Vagina (tissue), 2 donors: ENCODE measurements around the gene CD177.

Experiments
- CTCF ChIP-seq, 3 experiments: fragments of 450-650 bp in 2 of 3; fragments of 200-600 bp in 1 of 3; sonication (generic) in 1 of 3; IDR thresholded peaks; one replicate each; pipeline ENCODE4 v1.5.1; 2017 to 2019; ENCODE audit warnings: antibody characterized with exemption in 3 of 3, mild to moderate bottlenecking in 2 of 3, moderate library complexity in 2 of 3
- POLR2A ChIP-seq, 2 donors: fragments of 450-650 bp; IDR thresholded peaks; one replicate each; pipeline ENCODE4 v1.6.1; 2017; ENCODE audit warnings: antibody characterized with exemption in 2 of 2, mild to moderate bottlenecking in 2 of 2, moderate library complexity in 2 of 2

DNA sequence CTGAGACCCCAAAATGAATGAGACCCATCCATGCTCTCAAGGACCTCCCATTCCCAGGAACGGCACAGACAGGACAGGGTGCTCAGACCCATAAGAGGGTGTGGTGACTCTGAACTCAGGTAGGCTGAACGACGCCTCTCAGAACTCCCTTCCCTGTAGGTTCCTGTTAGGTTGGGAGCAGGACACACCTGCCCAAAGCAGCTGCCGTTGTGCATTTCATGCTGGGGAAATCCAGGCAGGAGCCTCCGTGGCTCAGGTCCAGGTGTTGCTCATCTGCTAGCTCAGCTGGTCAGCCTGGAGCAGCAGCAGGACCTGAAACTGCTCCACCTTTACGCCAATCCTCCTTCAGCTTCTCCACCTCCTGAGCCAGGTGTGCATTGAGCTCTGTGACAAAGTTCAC is 42.1 kb downstream of the CD177 start:
- TF ChIP-seq CTCF (IDR thresholded peaks at IDR 0.05) (no peak), POLR2A (IDR thresholded peaks at IDR 0.05) (no peak)
